MM.1S (cell line): ENCODE measurements around the gene DXO.

ENCODE experiments used
- EZH2 ChIP-seq: fragments of 300-600 bp; sonication (generic); optimal IDR thresholded peaks from 2 replicates; pipeline ENCODE3; 2017; ENCODE audit warnings: low read depth, mild to moderate bottlenecking, antibody characterized with exemption, low read length, mixed read lengths
- EZH2phosphoT487 ChIP-seq: fragments of 300-600 bp; sonication (generic); IDR thresholded peaks from 2 replicates; pipeline ENCODE4 v1.6.1; 2018; ENCODE audit warnings: antibody characterized with exemption, low read length
- TF ChIP-seq, protein P1 (sequence below): fragments of 300-600 bp; sonication (generic); IDR thresholded peaks from 2 replicates; pipeline ENCODE4 v1.5.1; 2016; ENCODE audit warnings: antibody characterized with exemption, low read length, mixed read lengths

GRCh38 chr6:31930962-31931361 lies 41.0 kb downstream of the DXO start:
- TF ChIP-seq EZH2 (no peak), EZH2phosphoT487 (no peak)
- TF ChIP-seq, protein P1, sequence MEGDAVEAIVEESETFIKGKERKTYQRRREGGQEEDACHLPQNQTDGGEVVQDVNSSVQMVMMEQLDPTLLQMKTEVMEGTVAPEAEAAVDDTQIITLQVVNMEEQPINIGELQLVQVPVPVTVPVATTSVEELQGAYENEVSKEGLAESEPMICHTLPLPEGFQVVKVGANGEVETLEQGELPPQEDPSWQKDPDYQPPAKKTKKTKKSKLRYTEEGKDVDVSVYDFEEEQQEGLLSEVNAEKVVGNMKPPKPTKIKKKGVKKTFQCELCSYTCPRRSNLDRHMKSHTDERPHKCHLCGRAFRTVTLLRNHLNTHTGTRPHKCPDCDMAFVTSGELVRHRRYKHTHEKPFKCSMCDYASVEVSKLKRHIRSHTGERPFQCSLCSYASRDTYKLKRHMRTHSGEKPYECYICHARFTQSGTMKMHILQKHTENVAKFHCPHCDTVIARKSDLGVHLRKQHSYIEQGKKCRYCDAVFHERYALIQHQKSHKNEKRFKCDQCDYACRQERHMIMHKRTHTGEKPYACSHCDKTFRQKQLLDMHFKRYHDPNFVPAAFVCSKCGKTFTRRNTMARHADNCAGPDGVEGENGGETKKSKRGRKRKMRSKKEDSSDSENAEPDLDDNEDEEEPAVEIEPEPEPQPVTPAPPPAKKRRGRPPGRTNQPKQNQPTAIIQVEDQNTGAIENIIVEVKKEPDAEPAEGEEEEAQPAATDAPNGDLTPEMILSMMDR, result no peak
